Skin epidermis (tissue), 12 donors: Measurements from ENCODE around the gene ELANE.

Experiments
- H3K27ac ChIP-seq, 21 experiments: fragments of 200-600 bp; sonication (generic) in 11 of 21; one replicate each; pipeline ENCODE4 v1.5.0; 2020; ENCODE audit warnings: mild to moderate bottlenecking in 3 of 21, inconsistent platforms in 2 of 21, moderate library complexity in 2 of 21
- H3K4me3 ChIP-seq, 7 experiments: fragments of 200-600 bp; sonication (generic) in 2 of 7; one replicate each; pipeline ENCODE4 v1.5.0; 2020; ENCODE audit warnings: inconsistent platforms in 2 of 7, mild to moderate bottlenecking in 2 of 7, moderate library complexity in 1 of 7

ELANE gene

DNA sequence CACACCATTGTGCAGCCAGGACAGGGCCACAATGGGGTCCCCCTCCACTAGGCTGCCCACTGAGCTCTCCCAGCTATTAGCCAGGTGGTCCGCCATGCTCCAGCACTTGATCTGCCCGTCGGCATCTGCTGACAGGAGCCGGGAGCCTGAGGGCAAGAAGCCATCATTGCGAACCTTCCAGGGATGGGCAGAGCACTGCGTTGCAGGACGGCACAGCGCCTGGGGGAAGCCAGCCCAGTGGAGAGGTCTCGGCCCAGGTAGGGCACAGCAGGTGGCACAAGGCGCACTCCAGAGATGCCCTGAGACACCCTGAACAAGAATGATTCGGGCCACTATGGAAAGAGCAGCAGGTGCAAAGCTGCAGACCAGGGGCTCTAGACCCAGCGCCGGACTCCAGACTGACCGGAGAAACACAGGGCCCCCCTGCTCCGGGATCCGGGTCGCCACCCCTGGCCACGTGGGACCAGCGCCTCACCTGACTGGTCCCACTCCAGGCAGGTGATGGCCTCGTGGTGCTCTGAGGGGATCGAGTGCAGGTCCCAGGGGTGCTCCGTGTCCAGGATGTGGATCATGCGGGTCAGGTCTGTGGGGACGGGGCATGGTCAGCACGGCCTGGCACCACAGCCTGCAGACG is 37.7 kb downstream of the ELANE start:
- no peak overlapping the region for H3K4me3 ChIP-seq

DNA sequence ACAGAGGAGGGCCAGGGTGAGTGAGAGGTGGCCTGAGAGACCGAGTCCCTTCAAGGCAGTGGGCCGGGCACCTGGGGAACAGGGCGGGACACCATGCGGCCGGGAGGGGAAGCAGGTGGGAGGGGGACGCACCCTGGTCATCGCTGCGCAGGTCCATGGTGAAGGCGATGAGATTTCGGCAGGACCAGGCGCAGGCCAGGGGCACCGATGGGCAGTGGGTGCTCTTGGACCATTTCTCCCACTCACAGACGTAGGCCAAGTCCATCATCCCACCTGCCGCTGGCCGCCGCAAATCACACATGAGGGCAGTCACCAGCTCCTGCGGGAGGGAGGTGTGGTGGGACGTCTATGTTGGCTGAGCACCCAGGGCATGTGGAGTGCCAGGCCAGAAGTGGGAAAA is 38.7 kb downstream of the ELANE start:
- peak overlapping the region in 1 of 21 experiments; percentile 38 for H3K27ac ChIP-seq
- no peak overlapping the region for H3K4me3 ChIP-seq

More for the DNA sequence above, 37.7 kb downstream of the ELANE start:
- H3K27ac ChIP-seq, result no peak overlapping the region

DNA sequence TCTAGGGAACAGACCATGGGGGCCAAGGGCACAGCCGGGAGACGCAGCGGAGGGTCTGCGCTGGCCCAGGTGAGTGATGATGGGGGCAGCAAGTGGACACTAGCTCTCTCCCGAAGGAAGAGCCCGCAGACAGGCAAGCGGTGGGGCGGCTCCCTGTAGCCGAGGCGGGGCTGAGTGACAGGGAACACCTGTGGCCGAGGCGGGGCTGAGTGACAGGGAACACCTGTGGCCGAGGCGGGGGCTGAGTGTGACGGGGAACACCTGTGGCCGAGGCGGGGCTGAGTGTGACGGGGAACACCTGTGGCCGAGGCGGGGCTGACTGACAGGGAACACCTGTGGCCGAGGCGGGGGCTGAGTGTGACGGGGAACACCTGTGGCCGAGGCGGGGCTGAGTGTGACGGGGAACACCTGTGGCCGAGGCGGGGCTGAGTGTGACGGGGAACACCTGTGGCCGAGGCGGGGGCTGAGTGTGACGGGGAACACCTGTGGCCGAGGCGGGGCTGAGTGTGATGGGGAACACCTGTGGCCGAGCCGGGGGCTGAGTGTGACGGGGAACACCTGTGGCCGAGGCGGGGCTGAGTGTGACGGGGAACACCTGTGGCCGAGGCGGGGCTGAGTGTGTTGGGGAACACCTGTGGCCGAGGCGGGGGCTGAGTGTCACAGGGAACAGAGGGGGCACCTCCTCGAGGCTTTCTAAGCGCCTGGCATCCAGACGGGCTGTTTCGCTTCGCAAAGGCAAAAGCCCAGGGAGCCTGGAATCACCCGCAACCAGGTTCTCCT is 39.5 kb downstream of the ELANE start:
- Histone ChIP-seq H3K4me3 (peak overlapping the region; percentile 50 to 94 (median 82)), H3K27ac (peak overlapping the region in 19 of 21 experiments; percentile 86 to 99 (median 98))

DNA sequence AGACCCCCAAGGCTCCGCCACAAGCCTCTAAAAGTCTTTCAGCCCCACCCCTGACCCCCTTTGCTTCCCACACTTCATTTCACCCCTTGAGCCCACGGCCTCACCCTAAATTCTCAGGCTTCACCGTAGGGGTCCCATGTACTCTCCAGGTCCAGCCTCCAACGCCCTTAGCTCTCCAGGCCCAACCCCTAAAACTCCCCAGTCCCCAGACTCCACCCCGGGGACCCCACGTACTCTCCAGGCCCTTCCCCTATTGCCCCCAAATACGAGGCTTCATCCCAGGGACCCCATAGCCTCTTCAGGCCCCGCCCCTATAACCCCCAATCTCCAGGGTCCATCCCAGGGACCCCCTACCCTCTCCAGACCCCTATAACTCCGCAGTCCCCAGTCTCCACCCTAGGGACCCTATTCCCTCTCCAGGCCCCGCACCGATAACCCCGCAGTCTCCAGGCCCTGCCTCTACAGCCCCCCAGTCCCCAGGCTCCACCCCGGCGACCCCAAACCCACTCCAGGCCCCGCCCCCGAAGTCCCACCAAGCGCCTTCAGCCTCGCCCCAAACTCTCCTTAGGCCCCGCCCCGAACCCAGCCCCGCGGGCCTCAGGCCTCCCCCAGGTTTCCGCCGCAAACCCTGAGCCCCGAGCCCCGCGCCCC is 40.3 kb downstream of the ELANE start:
- Histone ChIP-seq H3K27ac (peak overlapping the region; percentile 86 to 99 (median 97)), H3K4me3 (peak overlapping the region; percentile 50 to 94 (median 82))

DNA sequence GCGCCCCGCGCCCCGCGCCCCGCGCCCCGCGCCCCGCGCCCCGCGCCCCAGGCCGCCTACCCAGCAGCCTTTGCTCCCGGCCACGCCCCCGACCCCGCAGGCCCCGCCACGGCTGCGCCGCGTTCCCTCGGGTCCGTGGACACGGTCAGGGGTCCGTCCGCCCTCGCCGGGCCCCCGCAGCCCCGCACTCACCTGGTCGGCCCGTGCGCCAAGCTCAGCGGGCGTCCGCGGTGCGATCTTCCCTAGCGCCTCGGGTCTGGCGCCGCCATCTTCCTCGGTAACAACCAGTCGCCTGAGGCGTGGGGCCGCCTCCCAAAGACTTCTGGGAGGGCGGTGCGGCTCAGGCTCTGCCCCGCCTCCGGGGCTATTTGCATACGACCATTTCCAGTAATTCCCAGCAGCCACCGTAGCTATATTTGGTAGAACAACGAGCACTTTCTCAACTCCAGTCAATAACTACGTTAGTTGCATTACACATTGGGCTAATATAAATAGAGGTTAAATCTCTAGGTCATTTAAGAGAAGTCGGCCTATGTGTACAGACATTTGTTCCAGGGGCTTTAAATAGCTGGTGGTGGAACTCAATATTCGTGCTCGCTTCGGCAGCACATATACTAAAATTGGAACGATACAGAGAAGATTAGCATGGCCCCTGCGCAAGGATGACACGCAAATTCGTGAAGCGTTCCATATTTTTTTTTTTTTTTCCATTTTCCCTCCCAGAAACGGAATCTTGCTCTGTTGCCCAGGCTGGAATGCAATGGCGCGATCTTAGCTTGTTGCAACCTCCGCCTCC is 41.0 kb downstream of the ELANE start, which contains the start of the genes MED16 and RNU6-9:
Gene MED16, minus strand, starts transcription at position 294 of the 796 bp plus-strand sequence. CDS start 2,056 bp downstream, outside the sequence.
Gene RNU6-9, plus strand, starts transcription at position 591 of the 796 bp plus-strand sequence.
- Histone ChIP-seq H3K27ac (peak within 1 kb of the TSS; percentile 86 to 99 (median 97)), H3K4me3 (peak within 1 kb of the TSS; percentile 50 to 94 (median 82))

DNA sequence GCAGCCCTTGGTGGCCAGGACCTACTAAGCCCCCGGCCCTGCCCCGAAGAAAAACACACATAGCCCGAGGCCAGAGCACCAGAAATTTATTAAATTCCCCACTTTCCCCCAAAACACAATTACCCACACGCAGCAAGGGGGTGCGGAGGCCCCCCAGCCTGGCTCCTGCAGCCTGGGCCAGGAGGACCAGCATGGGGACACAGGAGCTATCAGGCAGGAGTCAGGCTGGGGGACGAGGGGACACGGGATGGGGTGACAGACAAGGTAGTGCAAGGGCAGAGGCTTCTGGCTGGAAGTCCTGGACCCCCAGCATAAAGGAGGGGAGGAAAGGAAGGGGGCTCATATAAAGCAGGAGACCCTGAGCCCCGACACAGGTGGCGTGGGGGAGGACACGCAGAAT is 44.3 kb downstream of the ELANE start:
- H3K4me3 ChIP-seq, result no peak overlapping the region
- H3K27ac ChIP-seq, result no peak overlapping the region

DNA sequence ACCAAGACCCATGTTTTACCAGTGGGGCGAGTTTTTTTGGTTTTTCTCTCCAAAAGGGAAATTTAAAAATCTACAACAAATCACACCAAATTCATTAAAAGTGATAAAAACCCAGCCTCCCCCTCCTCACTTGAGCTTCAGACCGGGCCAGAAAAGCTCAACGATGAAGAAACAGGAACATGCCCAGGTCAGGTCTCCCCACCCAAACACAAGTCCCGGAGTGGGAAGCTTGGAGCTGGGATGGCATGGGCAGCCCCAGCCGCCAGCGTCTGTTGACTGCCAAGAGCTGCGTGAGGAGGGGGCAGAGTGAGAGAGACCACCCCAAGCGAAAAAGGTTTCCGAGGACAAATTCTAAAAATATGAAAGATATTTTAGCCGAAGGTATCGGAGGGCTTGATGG is 44.9 kb downstream of the ELANE start:
- no peak overlapping the region for H3K4me3 ChIP-seq
- H3K27ac ChIP-seq, result no peak overlapping the region

DNA sequence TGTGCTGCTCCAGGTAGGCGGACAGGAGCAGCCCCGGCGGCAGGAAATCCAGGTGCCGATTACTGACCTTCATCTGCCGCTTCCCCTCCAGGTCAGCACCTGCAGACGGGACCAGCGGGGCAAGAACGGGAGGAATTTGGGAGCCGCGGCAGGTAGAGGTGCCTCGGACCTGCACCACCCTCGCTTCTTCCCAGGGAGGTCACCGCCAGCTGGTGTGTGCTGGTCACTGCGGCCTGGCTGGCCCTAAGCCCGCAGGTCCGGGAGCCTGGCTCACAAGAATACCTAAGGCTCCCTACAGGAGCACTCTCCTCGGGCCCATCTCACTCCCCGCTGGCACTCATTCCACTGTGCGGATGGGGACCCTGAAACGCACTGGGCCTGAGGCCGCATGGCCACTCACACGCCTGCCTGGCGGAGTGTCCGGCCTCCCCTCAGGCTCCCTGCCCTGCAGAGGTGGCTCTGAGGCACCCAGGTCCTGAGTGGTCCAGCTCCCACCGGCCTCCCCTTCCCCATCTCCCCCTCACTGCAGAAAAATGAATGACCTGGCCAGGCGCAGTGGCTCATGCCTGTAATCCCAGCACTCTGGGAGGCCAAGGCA is 45.4 kb downstream of the ELANE start:
- no peak overlapping the region for H3K4me3 ChIP-seq

DNA sequence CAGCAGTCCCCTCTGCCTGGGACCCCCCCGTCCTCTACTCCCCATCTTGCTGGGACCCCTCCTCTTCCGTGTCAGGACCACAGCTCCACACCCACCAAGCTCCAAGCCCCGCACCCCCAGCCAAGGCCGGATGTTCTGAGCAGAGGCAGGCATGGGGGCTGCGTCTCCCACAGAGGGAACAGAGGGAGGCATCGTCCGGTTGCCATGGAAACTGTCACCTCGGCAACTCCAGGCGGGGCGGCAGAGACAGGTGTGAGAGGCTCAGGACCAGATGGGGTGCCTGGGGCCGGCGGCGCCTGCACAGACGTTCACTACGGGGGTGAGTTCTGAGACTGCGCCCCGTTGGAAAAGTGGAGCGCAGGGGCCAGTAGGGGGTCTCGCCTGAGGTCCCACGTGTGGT is 46.6 kb downstream of the ELANE start:
- no peak overlapping the region for H3K27ac ChIP-seq
- no peak overlapping the region for H3K4me3 ChIP-seq

More for the DNA sequence above, 45.4 kb downstream of the ELANE start:
- no peak overlapping the region for H3K27ac ChIP-seq

DNA sequence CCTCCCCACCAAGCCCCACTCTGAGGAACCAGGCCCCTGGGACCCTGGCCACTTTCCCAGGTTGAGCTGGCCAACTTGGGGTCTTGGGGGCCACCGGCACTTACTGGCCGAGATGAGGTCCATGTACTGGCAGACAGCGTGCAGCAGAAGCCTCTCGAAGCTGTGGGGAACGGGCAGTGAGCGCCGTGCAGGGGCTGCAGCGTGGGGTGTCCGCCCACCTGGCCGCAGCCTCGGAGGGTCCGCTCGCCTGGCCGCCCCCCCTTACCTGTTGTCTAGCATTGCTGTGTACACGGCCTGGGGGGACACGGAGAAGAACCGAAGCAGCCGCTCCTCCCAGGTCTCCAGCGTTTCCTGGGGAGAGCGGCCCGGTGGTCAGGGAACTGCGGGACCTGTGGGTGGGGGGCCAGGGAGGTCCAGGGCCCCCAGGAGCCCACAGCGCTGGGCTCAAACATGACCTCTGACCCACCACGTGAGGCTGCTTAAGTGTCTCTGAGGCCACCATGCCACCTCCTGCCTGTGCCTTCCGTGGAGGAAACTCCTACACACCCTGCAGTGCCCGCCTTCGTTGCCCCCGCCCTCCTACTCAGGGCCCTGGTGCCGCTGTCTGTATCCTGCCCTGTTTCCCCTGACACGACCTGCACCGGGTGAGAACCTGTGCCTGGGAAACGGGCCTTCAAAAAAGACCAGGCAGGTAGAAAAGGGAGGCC is 47.4 kb downstream of the ELANE start:
- no peak overlapping the region for H3K4me3 ChIP-seq
- H3K27ac ChIP-seq, result no peak overlapping the region

DNA sequence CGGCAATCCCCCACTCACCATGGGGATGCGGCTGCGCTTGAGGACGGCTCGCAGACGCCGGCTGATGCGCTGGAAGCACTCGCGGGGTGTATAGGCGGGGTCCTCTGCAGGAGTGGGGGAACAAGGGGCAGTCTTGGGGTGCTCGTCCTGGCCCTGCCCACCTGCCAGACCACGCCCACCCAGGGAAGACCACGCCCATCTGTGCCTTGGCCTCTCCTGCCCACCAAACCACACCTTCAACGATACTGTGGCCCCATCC is 47.9 kb downstream of the ELANE start:
- no peak overlapping the region for H3K27ac ChIP-seq
- no peak overlapping the region for H3K4me3 ChIP-seq

DNA sequence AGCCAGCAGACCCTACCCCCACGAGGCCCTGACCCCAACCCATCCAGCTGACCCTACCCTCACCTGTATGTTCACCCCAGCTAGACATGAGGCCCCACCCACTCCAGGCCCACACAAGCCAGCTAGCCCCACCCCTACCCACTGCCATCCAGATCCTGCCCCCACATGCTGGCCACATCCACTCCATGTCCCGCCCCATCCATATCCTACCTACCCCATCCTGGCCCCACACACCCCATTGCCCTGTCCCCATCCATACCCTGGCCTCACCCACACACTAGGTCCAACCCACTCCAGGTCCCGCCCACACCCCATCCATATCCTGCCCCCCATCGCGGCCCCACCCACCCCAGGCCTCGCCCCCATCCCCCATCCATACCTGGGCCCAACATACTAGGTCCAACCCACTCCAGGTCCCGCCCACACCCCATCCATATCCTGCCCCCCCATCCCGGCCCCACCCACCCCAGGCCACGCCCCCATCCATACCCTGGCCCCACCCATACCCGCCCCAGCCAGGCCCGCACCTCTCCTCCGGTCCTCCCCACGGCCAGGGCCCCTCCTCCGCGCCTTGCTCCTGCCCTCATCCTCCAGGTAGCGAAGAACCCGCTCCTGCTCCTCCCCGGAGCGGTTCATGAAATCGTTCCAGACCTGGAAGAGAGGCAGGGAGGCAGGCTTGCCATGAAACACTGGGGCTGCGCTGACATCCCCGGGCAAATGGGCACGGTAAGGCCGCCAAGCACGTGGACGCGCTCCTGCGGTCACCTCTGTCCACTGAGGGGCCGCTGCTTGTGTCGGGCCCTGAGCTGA is 48.4 kb downstream of the ELANE start:
- H3K27ac ChIP-seq, result no peak overlapping the region

DNA sequence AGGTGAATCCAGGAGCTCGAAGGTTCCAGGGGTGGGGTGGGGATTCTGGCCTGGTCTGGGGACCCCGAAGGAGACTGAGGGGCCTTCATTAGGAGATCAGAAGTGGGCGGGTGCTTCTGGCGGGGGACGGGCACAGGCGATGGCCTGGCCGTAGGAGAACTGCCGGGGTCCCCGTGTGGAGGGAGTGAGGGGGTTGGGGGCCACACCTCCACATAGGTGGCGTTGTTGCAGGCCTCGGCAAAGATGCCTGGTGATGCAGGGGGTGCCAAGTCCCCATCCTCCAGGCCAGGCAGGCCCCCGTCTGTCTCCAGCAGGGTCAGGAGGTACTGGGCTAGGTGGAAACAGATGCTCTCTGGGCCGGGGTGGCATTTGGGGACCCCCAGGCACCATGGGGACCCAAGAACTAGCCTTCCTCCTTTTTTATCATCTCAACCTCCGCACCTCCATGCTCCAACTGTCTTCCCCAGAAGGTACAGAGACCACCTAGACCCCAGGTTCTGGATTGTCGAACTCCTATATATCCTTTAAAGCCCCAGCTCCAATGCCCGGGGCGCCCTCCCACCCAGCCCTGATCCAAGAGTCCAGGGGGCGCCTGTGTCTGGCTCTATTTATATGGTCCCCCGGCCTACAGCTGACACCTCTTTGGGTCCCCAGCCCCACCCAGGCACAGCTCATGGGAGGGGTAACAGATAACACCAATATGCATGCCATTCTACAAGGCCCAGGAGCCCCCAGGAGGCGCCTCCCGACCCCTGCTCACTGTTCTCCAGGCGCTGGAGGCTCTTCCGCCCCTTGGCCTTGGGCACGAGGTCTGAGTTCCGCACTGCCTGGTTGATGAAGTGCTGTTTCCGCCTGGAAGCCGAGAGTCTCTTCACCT is 49.4 kb downstream of the ELANE start:
- H3K4me3 ChIP-seq, result no peak overlapping the region
- H3K27ac ChIP-seq, result no peak overlapping the region

More for the DNA sequence above, 48.4 kb downstream of the ELANE start:
- H3K4me3 ChIP-seq, result no peak overlapping the region

DNA sequence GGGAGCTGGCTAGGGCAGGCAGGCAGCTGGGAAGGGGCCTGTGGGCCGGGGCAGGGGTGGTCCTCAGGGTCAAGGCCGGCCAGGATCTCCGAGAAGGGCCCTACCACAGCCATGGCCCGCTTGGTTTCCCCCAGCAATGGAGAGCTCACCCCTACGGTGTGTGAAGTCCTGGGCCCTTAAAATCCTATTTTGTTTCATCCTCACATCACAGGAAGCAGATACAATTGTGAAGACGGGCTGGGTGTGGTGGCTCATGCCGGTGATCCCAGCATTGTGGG is 49.9 kb downstream of the ELANE start:
- Histone ChIP-seq H3K27ac (no peak overlapping the region), H3K4me3 (no peak overlapping the region)

DNA sequence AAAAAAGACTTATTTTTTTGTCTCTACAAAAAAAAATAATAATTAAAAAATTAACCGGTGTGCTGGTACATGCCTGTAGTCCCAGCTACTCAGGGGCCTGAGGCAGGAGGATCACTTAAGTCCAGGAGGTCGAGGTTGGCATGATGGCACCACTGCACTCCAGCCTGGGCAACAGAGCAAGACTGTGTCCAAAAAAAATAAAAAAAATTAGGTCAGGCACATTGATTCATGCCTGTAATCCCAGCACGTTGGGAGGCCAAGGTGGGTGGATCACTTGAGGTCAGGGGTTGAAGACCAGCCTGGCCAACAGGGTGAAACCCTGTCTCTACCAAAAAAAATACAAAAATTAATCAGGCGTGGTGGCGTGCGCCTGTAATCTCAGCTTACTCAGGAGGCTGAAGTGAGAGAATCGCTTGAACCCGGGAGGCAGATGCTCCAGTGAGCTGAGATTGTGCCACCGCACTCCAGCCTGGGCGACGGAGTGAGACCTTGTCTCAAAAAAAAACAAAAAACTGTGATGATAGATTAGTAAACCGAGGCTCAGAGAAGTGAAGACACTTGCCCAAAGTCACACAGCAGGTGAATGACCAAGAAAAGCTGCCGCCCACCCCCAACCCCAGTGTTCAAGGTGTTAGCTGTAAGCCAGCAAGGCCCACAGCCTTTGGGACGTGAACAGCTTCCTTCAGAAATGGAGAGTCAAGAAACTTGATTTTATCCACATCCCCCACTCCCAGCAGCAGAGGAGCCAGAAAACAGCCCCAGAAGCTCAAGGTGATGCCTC is 50.5 kb downstream of the ELANE start:
- H3K4me3 ChIP-seq, result no peak overlapping the region
- no peak overlapping the region for H3K27ac ChIP-seq

DNA sequence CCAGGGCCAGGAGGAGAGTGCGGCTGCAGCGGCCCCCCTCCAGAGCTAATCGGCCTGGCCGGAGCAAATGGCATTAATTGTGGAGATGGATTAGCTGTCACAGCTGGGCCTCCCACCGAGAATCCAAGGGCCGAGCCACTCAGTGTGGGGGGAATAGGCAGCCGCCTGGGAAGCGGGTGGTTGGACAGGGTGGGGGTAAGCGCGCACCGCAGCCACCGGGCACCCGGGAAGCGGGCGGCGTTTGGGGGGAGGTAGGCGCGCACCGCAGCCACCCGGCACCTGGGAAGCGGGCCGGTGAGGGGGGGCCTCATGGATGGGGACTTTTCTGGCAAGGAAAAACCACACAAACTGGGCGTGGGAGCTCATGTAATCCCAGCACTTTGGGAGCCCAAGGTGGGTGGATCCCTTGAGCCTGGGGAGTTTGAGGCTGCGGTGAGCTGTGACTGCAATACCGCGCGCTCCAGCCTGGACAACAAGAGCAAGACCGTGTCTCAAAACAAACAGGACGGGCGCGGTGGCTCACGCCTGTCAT is 51.2 kb downstream of the ELANE start:
- H3K27ac ChIP-seq, result no peak overlapping the region
- H3K4me3 ChIP-seq, result no peak overlapping the region

DNA sequence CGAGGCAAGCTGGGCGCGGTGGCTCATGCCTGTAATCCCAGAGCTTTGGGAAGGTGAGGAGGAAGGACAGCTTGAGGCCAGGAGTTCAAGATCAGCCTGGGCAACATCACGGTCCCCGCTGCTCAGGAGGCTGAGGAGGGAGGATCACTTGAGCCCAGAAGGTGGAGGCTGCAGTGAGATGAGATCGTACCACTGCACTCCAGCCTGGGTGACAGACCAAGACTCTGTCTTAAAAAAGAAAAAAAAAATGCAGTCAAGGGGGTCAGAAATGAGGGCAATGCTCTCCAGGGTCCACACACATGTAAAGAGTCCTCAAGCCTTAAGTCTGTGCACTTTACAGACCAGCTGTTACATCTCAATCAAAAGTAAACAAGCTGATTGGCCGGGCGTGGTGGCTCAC is 52.4 kb downstream of the ELANE start:
- H3K27ac ChIP-seq, result no peak overlapping the region
- H3K4me3 ChIP-seq, result no peak overlapping the region
